Activated CD8-positive, alpha-beta memory T cell treated with anti-CD3 and anti-CD28 coated beads for 1 hour (primary cell): ENCODE measurements around the gene UPF2.

Experiments used
- DNase-seq, 2 donors: peaks; one replicate each; pipeline ENCODE4 v3.0.0-alpha.2; 2020; ENCODE audit warnings: low read depth in 1 of 2; ENCODE audit errors: extremely low read depth in 1 of 2

UPF2 gene

GRCh38 chr10:11962176-11962575, 80.4 kb downstream of the UPF2 start:
- no peak for DNase-seq

- no peak for DNase-seq
These were observed 80.8 kb downstream of the UPF2 start for GRCh38 chr10:11961771-11962170.

GRCh38 chr10:11959966-11960365, 82.6 kb downstream of the UPF2 start:
- no peak for DNase-seq

- no peak for DNase-seq
These were observed 83.7 kb downstream of the UPF2 start for GRCh38 chr10:11958956-11959355.

GRCh38 chr10:11951695-11952094, 90.9 kb downstream of the UPF2 start:
- DNase-seq, result no peak

- DNase-seq, result no peak
These were observed 92.1 kb downstream of the UPF2 start for GRCh38 chr10:11950325-11951018.

- no peak for DNase-seq
These were observed 93.5 kb downstream of the UPF2 start for GRCh38 chr10:11949152-11949551.

GRCh38 chr10:11946652-11947051, 96.0 kb downstream of the UPF2 start:
- no peak for DNase-seq

GRCh38 chr10:11936389-11937152, 106.0 kb downstream of the UPF2 start:
- DNase-seq, result no peak

GRCh38 chr10:11934262-11934661, 108.3 kb downstream of the UPF2 start:
- DNase-seq, result no peak

- DNase-seq, result no peak
These were observed 108.9 kb downstream of the UPF2 start for GRCh38 chr10:11933577-11934223.

- no peak for DNase-seq
These were observed 111.6 kb downstream of the UPF2 start for GRCh38 chr10:11931038-11931437.

GRCh38 chr10:11930312-11930978, 112.2 kb downstream of the UPF2 start:
- DNase-seq, result no peak

GRCh38 chr10:11927746-11928145, 114.9 kb downstream of the UPF2 start:
- DNase-seq, result no peak

- no peak for DNase-seq
These were observed 120.7 kb downstream of the UPF2 start for GRCh38 chr10:11921800-11922392.

GRCh38 chr10:11919271-11919670, 123.3 kb downstream of the UPF2 start:
- DNase-seq, result no peak

- DNase-seq, result no peak
These were observed 124.2 kb downstream of the UPF2 start for GRCh38 chr10:11918384-11918783.

GRCh38 chr10:11913079-11913641, 129.4 kb downstream of the UPF2 start:
- no peak for DNase-seq

- DNase-seq, result no peak
These were observed 132.5 kb downstream of the UPF2 start for GRCh38 chr10:11910102-11910501.

GRCh38 chr10:11909618-11910017, 133.0 kb downstream of the UPF2 start:
- DNase-seq, result no peak

GRCh38 chr10:11908991-11909390, 133.6 kb downstream of the UPF2 start:
- no peak for DNase-seq
